ENCODE results near the gene GRAP2. TPM values are rescaled to one million over a fixed set of nuclear protein-coding genes. Genes with fewer than 3 reads are reported as not detected.
A peak's percentile ranks its signal among the peaks of the same experiment; 100 is the strongest.

Gene GRAP2
- total and polyA plus RNA-seq, 10 of the 15 experiments (the other 5 are each of a cell fraction or from before 2014, with no cell fraction given): 3.3 to 79.1 (median 59.6) TPM

DNA sequence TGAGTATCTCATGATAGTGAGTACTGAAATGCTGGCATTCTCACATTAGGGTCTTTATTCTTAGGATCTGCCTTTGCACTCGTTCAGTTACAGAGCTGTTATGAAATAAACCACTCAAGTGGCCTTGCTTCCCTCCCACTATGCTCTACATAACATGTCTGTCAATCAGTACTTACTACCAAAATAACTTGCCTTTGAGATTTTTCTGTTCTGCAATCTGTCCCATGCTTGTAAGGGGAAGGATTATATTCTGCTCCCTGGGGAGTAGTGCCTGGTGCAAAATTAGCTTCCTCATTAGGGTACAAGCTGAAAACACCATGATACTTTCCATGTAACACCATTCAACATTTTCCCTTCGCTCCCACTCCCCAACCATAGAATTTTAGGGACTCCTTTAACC lies 1.9 kb upstream of the GRAP2 start:
- H3K27me3 ChIP-seq (replicated peaks in 1 of 2; ENCODE audit: control insufficient read depth in 2 of 2, insufficient read depth in 2 of 2, low read length in 1 of 2): no peaks in the 10 kb centered on the region
- ChIA-PET POLR2A (interaction anchor here (0.5 to 1.6 kb wide), 7 partner anchors 10 to 126 kb away, joined by 3 to 43 read pairs (median 4); no protein-coding TSS in a partner anchor), RAD21 (ENCODE audit: unreplicated experiment) (interaction anchor here (0.6 to 6.9 kb wide), 17 partner anchors 12 to 196 kb away, joined by 3 to 91 read pairs (median 5); no protein-coding TSS in a partner anchor), SMC1A (ENCODE audit: uncharacterized antibody, unreplicated experiment) (interaction anchor here (0.8 to 7.2 kb wide), 19 partner anchors 11 to 145 kb away, joined by 3 to 108 read pairs (median 6); no protein-coding TSS in a partner anchor), CTCF (interaction anchor here (0.7 to 3.3 kb wide), 10 partner anchors 10 to 126 kb away, joined by 3 to 20 read pairs (median 3); no protein-coding TSS in a partner anchor)
- H3K79me2 ChIP-seq (ENCODE audit: control insufficient read depth, insufficient read depth, low read length): peaks cover 39% of the 10 kb centered on the region
- BruUV-seq (replicated peaks): no TSS peak
- FAIRE-seq (peak; percentile 98), DNase-seq (ENCODE audit: low read depth, low spot score) (peak; percentile 97), ATAC-seq (peak; percentile 74)
- no peaks in the 10 kb centered on the region for H4K20me1 ChIP-seq (ENCODE audit: control insufficient read depth, insufficient read depth)
- no peaks in the 10 kb centered on the region for H3K9me3 ChIP-seq (replicated peaks; ENCODE audit: control insufficient read depth, insufficient read depth, low read length)
- H3K4me1 ChIP-seq (ENCODE audit: control insufficient read depth, insufficient read depth, low read length): peaks cover 24% of the 10 kb centered on the region
- intact Hi-C loops (cut with micrococcal nuclease; ENCODE audit: unreplicated experiment): loop anchor here (1.0 kb wide), 1 partner anchor 39 kb away; no protein-coding TSS in a partner anchor
- WGBS (ENCODE audit: insufficient coverage, insufficient replicate concordance, low lambda C conversion rate, missing lambda C conversion rate): 2% methylated on average over 2 of the region's 2 CpGs
- peak overlapping the region; percentile 10; the same call in 1 of the 2 replicates for H3K4me3 ChIP-seq
- peak overlapping the region; percentile 39 for H3K4me2 ChIP-seq (ENCODE audit: control insufficient read depth, insufficient read depth)
- peak overlapping the region; percentile 87 for H3K27ac ChIP-seq (ENCODE audit: control insufficient read depth, insufficient read depth)
- H2AFZ ChIP-seq (ENCODE audit: control insufficient read depth, low read depth, low read length): peak overlapping the region; percentile 3
- in situ Hi-C loops (cut with MboI): no loop called here
- H3K36me3 ChIP-seq (ENCODE audit: control insufficient read depth in 2 of 2, insufficient read depth in 2 of 2, low read length in 1 of 2): no peaks in the 10 kb centered on the region
- H3K9ac ChIP-seq (ENCODE audit: control insufficient read depth, insufficient read depth, low read length): peak overlapping the region; percentile 42; the same call in 1 of the 2 replicates
- no peak for TF ChIP-seq ZBED1 (IDR thresholded peaks at IDR 0.05; ENCODE audit: borderline replicate concordance)
- no peak for TF ChIP-seq WRNIP1 (IDR thresholded peaks at IDR 0.05; ENCODE audit: borderline replicate concordance, low read depth, low read length)
- TF ChIP-seq, protein P1, sequence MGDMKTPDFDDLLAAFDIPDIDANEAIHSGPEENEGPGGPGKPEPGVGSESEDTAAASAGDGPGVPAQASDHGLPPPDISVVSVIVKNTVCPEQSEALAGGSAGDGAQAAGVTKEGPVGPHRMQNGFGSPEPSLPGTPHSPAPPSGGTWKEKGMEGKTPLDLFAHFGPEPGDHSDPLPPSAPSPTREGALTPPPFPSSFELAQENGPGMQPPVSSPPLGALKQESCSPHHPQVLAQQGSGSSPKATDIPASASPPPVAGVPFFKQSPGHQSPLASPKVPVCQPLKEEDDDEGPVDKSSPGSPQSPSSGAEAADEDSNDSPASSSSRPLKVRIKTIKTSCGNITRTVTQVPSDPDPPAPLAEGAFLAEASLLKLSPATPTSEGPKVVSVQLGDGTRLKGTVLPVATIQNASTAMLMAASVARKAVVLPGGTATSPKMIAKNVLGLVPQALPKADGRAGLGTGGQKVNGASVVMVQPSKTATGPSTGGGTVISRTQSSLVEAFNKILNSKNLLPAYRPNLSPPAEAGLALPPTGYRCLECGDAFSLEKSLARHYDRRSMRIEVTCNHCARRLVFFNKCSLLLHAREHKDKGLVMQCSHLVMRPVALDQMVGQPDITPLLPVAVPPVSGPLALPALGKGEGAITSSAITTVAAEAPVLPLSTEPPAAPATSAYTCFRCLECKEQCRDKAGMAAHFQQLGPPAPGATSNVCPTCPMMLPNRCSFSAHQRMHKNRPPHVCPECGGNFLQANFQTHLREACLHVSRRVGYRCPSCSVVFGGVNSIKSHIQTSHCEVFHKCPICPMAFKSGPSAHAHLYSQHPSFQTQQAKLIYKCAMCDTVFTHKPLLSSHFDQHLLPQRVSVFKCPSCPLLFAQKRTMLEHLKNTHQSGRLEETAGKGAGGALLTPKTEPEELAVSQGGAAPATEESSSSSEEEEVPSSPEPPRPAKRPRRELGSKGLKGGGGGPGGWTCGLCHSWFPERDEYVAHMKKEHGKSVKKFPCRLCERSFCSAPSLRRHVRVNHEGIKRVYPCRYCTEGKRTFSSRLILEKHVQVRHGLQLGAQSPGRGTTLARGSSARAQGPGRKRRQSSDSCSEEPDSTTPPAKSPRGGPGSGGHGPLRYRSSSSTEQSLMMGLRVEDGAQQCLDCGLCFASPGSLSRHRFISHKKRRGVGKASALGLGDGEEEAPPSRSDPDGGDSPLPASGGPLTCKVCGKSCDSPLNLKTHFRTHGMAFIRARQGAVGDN (IDR thresholded peaks at IDR 0.05): no peak; the same call in none of the 2 replicates
- TF ChIP-seq CHD2 (IDR thresholded peaks at IDR 0.05; ENCODE audit: borderline replicate concordance, low read depth, low read length): 0 out of 2 replicates have a peak, but pooled peaks have one; percentile 33
- no peak for TF ChIP-seq ZZZ3 (IDR thresholded peaks at IDR 0.05; ENCODE audit: control insufficient read depth, insufficient read length, low read depth)
- TF ChIP-seq SUPT20H (IDR thresholded peaks at IDR 0.05; ENCODE audit: borderline replicate concordance, control insufficient read depth, low read depth, low read length): no peak
- peak; percentile 99 for TF ChIP-seq MEF2B (IDR thresholded peaks at IDR 0.05; ENCODE audit: partially characterized antibody, poor library complexity, severe bottlenecking)
- TF ChIP-seq TBL1XR1 (IDR thresholded peaks at IDR 0.05; ENCODE audit: low read depth, low read length): no peak
- TF ChIP-seq ASH2L (IDR thresholded peaks at IDR 0.05; ENCODE audit: borderline replicate concordance, low read depth): no peak
- TF ChIP-seq, protein P2, sequence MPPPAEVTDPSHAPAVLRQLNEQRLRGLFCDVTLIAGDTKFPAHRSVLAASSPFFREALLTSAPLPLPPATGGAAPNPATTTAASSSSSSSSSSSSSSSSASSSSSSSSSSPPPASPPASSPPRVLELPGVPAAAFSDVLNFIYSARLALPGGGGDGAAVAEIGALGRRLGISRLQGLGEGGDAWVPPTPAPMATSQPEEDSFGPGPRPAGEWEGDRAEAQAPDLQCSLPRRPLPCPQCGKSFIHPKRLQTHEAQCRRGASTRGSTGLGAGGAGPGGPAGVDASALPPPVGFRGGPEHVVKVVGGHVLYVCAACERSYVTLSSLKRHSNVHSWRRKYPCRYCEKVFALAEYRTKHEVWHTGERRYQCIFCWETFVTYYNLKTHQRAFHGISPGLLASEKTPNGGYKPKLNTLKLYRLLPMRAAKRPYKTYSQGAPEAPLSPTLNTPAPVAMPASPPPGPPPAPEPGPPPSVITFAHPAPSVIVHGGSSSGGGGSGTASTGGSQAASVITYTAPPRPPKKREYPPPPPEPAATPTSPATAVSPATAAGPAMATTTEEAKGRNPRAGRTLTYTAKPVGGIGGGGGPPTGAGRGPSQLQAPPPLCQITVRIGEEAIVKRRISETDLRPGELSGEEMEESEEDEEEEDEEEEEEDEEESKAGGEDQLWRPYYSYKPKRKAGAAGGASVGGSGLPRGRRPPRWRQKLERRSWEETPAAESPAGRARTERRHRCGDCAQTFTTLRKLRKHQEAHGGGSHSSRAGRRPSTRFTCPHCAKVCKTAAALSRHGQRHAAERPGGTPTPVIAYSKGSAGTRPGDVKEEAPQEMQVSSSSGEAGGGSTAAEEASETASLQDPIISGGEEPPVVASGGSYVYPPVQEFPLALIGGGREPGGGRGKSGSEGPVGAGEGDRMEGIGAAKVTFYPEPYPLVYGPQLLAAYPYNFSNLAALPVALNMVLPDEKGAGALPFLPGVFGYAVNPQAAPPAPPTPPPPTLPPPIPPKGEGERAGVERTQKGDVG (CRISPR knock-in tag; IDR thresholded peaks at IDR 0.05): no peak
- TF ChIP-seq SUZ12 (IDR thresholded peaks at IDR 0.05; ENCODE audit: unreplicated experiment): no peak
- TF ChIP-seq, protein P3, sequence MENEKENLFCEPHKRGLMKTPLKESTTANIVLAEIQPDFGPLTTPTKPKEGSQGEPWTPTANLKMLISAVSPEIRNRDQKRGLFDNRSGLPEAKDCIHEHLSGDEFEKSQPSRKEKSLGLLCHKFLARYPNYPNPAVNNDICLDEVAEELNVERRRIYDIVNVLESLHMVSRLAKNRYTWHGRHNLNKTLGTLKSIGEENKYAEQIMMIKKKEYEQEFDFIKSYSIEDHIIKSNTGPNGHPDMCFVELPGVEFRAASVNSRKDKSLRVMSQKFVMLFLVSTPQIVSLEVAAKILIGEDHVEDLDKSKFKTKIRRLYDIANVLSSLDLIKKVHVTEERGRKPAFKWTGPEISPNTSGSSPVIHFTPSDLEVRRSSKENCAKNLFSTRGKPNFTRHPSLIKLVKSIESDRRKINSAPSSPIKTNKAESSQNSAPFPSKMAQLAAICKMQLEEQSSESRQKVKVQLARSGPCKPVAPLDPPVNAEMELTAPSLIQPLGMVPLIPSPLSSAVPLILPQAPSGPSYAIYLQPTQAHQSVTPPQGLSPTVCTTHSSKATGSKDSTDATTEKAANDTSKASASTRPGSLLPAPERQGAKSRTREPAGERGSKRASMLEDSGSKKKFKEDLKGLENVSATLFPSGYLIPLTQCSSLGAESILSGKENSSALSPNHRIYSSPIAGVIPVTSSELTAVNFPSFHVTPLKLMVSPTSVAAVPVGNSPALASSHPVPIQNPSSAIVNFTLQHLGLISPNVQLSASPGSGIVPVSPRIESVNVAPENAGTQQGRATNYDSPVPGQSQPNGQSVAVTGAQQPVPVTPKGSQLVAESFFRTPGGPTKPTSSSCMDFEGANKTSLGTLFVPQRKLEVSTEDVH (IDR thresholded peaks at IDR 0.05; ENCODE audit: low read depth, partially characterized antibody): no peak
- no peak for TF ChIP-seq CEBPB (IDR thresholded peaks at IDR 0.05; ENCODE audit: borderline replicate concordance in 1 of 2, low read depth in 2 of 2, low read length in 2 of 2)
